ENCODE data around the gene PM20D2. TPM values are rescaled to one million over a fixed set of nuclear protein-coding genes. Genes with fewer than 3 reads are reported as not detected.
A peak's percentile ranks its signal among the peaks of the same experiment; 100 is the strongest.

The PM20D2 gene
- total RNA-seq, 2 experiments from 2014 or later = 5.2 to 5.3 TPM

DNA sequence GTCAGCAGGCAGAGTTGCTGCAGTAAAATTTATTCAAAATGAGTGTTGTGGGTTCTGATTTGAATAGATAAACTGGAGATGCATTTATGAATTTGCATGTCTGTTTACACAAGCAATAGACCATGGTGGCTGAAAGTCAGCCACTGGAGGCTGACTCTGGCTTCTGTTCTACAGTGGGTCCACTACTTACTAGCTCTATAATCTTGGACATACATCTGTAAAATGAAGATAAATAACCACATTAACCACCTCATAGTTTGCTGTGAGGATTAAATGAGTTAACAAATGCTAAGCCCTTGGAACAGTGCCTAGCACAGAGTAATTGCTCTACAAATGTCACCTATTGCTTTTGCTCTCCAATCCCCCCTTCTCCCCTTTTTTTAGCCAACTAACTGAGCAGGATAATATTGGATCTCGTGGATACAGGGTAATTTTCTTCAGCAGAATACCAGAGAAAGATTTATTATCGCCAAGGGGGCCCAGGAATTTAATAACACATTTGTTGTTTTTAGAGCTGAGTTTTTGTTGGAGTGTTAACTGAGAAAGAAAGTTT, 1.4 kb upstream of the PM20D2 start:
- Histone ChIP-seq H3K9me3 (ENCODE audit: control insufficient read depth in 1 of 2, insufficient read depth in 1 of 2, low read length in 2 of 2) (no peaks in the 10 kb centered on the region), H3K4me1 (ENCODE audit: insufficient read depth, low read length) (peaks cover 12% of the 10 kb centered on the region), H3K27ac (ENCODE audit: low read depth in 1 of 2, low read length in 2 of 2) (no peak overlapping the region), H3K4me3 (ENCODE audit: low read length) (no peak overlapping the region), H3K36me3 (ENCODE audit: insufficient read depth, low read length) (peaks cover 4% of the 10 kb centered on the region), H3K27me3 (ENCODE audit: control insufficient read depth in 1 of 2, insufficient read depth in 2 of 2, low read length in 2 of 2) (no peaks in the 10 kb centered on the region)
- CTCF ChIA-PET = interaction anchor here (1.4 kb wide), 2 partner anchors 14 to 66 kb away, joined by 3 to 5 read pairs; no protein-coding TSS in a partner anchor
- no peak for ATAC-seq (ENCODE audit: poor library complexity)
- H3K4me1 Mint-ChIP-seq (ENCODE audit: low read depth) = peaks cover 35% of the 10 kb centered on the region
- no peak for DNase-seq
- peaks cover 18% of the 10 kb centered on the region for H3K36me3 Mint-ChIP-seq (ENCODE audit: low read depth)
- H3K27ac Mint-ChIP-seq = peak overlapping the region; percentile 93
- POLR2A ChIA-PET = interaction anchor here (1.2 to 6.3 kb wide), 5 partner anchors 13 to 207 kb away, joined by 3 to 212 read pairs (median 15); partner anchors contain the start of genes PNRC1, SRSF12 and UBE2J1
- TF ChIP-seq CTCF (IDR thresholded peaks at IDR 0.05) = no peak
- H3K4me3 Mint-ChIP-seq = peak overlapping the region; percentile 77
- H3K27me3 Mint-ChIP-seq = no peaks in the 10 kb centered on the region
- intact Hi-C loops (cut with DNase I, micrococcal nuclease) = loop anchor here in 1 of 2 experiments (2.0 to 10.0 kb wide), 2 partner anchors 64 to 160 kb away; partner anchors contain the start of gene PNRC1
- no peaks in the 10 kb centered on the region for H3K9me3 Mint-ChIP-seq

GRCh38 chr6:89145091-89145955, 532 bp upstream of the PM20D2 start:
- peak in 9 of 14 experiments; percentile 1 to 75 (median 17) for DNase-seq
- Histone ChIP-seq H3K27ac (ENCODE audit: low read depth in 1 of 2, low read length in 2 of 2) (peak overlapping the region; percentile 45 to 62), H3K27me3 (ENCODE audit: control insufficient read depth in 1 of 2, insufficient read depth in 2 of 2, low read length in 2 of 2) (no peaks in the 10 kb centered on the region), H3K4me3 (ENCODE audit: low read length) (peak overlapping the region; percentile 74), H3K4me1 (ENCODE audit: insufficient read depth, low read length) (peaks cover 12% of the 10 kb centered on the region), H3K36me3 (ENCODE audit: insufficient read depth, low read length) (peaks cover 4% of the 10 kb centered on the region), H3K9me3 (ENCODE audit: control insufficient read depth in 1 of 2, insufficient read depth in 1 of 2, low read length in 2 of 2) (no peaks in the 10 kb centered on the region)
- peaks cover 37% of the 10 kb centered on the region for H3K4me1 Mint-ChIP-seq (ENCODE audit: low read depth)
- intact Hi-C loops (cut with DNase I, micrococcal nuclease) = loop anchor here (2.0 to 10.0 kb wide), 3 partner anchors 65 to 202 kb away; partner anchors contain the start of gene PNRC1 (in 1 of the 2)
- H3K36me3 Mint-ChIP-seq (ENCODE audit: low read depth) = peaks cover 26% of the 10 kb centered on the region
- ChIA-PET POLR2A (interaction anchor here (0.6 to 6.3 kb wide), 19 partner anchors 9 to 493 kb away, joined by 3 to 212 read pairs (median 4); partner anchors contain the start of genes LYRM2, PNRC1, RNGTT and SRSF12), CTCF (interaction anchor here (0.7 to 1.4 kb wide), 4 partner anchors 15 to 66 kb away, joined by 3 to 6 read pairs (median 4); no protein-coding TSS in a partner anchor)
- peak; percentile 79 for ATAC-seq (ENCODE audit: poor library complexity)
- no peaks in the 10 kb centered on the region for H3K27me3 Mint-ChIP-seq
- TF ChIP-seq CTCF (IDR thresholded peaks at IDR 0.05) = no peak
- no peaks in the 10 kb centered on the region for H3K9me3 Mint-ChIP-seq
- H3K4me3 Mint-ChIP-seq = peak overlapping the region; percentile 99
- peak overlapping the region; percentile 93 for H3K27ac Mint-ChIP-seq
